Endothelial cell of umbilical vein (primary cell): Measurements from ENCODE around the gene C20orf202.

Experiments used
- CTCF ChIP-seq, 2 donors: IDR thresholded peaks; 1 replicate in 1 of 2; 2 replicates in 1 of 2; pipeline ENCODE4 v1.5.1; 2011; ENCODE audit warnings: low read length in 2 of 2, mild to moderate bottlenecking in 2 of 2, moderate library complexity in 2 of 2, control low read depth in 1 of 2, inconsistent platforms in 1 of 2, low read depth in 1 of 2; ENCODE audit not compliant: insufficient read depth in 1 of 2; ENCODE audit errors: extremely low read depth in 1 of 2
- EZH2 ChIP-seq: IDR thresholded peaks from 2 replicates; pipeline ENCODE4 v1.6.1; 2012; ENCODE audit warnings: borderline replicate concordance, low read depth, mild to moderate bottlenecking, moderate library complexity, low read length, inconsistent platforms; ENCODE audit not compliant: severe bottlenecking
- JUN ChIP-seq: IDR thresholded peaks from 2 replicates; pipeline ENCODE4 v1.6.1; 2011; ENCODE audit warnings: borderline replicate concordance, low read depth; ENCODE audit not compliant: insufficient read length, insufficient read depth
- MAX ChIP-seq: IDR thresholded peaks from 2 replicates; pipeline ENCODE4 v1.6.1; 2011; ENCODE audit not compliant: insufficient read depth, insufficient read length
- MYC ChIP-seq: IDR thresholded peaks from one replicate; pipeline ENCODE4 v1.6.1; 2011; ENCODE audit warnings: mild to moderate bottlenecking, low read depth, low read length
- POLR2A ChIP-seq: IDR thresholded peaks from 2 replicates; pipeline ENCODE4 v1.6.1; 2012; ENCODE audit warnings: low read depth, mild to moderate bottlenecking, control low read depth, low read length
- POLR2AphosphoS5 ChIP-seq: IDR thresholded peaks from 2 replicates; pipeline ENCODE4 v1.6.1; 2012; ENCODE audit warnings: low read depth, mild to moderate bottlenecking, control low read depth, low read length, moderate library complexity; ENCODE audit not compliant: insufficient read depth

- TF ChIP-seq CTCF (IDR thresholded peaks at IDR 0.05; ENCODE audit: extremely low read depth in 1 of 2, insufficient read depth in 1 of 2, low read depth in 1 of 2, low read length in 2 of 2) = no peak
- TF ChIP-seq POLR2A = no peak
- no peak for TF ChIP-seq MAX
- TF ChIP-seq MYC = no peak
- no peak for TF ChIP-seq POLR2AphosphoS5
- no peak for TF ChIP-seq EZH2
- no peak for TF ChIP-seq JUN
Measured at GRCh38 chr20:1154691-1155090, 48.6 kb upstream of the C20orf202 start.
